Stimulated activated CD8-positive, alpha-beta memory T cell treated with anti-CD3 and anti-CD28 coated beads, Interleukin-2, amount 100 ng/mL, for 1 hour (primary cell): ENCODE results near the gene IGF1R.

Source experiments
- DNase-seq, 2 donors: peaks; one replicate each; pipeline ENCODE4 v3.0.0-alpha.2; 2020; ENCODE audit warnings: low read depth in 2 of 2

Gene IGF1R

DNA sequence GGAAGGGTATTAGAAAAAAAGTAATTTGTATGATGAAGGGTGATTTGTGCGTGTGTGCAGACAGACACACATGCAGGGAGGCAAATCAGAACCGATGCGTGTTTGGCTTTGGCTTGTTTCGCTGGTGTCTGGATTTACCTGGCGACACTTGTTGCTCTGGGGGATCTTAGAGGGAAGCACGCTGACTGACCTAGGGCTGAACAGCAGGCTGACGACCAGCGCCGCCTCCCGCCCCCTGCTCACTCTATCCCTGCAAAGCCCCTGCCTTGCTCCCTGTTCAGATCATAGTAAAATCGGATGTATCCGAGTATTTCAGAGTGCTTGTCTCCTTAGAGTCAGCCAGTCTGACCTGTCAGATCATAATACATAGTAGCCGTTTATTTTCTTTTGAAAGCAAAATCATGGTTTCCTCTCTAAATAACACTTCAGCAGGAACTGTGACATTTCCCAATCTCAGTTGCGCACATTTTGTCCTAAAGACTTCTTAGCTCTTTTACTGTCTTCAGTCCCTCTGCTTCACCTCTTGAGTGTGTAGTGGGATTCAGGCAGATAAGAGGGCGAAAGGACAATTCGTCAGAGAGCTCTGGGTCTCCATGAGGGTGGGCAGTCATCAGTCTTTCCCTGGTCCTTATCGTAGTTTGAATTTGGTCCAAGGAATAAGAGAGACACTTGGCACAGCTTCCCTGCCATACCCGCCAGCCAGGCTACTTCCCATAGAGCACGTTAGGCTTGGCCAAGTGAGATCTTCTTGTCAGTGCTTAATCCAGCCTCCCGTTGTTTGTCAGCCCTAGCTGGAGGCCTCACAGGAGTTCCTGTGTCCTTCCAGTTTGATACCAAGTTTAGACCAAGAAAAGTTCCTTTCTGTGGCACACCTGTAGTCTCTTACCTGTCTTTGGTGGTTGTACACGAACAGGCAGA is 261.9 kb downstream of the IGF1R start:
- no peak for DNase-seq

DNA sequence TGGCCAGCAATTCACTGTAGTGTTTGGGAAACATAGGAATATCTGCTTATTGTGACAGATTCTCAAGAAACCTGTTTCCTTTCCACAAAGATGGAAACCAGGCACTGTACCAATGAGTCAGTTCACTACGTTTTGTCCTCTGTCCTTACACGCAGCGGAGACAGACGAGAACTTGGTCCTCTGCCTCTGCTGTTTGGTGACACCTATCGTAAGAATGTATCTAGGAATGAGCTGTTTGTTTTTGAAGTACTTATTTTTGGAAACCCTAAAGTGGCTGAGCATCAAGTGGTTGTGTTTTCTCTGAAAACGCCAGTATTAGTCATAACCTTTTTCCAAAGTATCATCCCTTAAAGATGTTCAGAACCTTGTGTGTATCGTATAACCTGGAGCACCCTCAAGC is 266.3 kb downstream of the IGF1R start:
- no peak for DNase-seq

DNA sequence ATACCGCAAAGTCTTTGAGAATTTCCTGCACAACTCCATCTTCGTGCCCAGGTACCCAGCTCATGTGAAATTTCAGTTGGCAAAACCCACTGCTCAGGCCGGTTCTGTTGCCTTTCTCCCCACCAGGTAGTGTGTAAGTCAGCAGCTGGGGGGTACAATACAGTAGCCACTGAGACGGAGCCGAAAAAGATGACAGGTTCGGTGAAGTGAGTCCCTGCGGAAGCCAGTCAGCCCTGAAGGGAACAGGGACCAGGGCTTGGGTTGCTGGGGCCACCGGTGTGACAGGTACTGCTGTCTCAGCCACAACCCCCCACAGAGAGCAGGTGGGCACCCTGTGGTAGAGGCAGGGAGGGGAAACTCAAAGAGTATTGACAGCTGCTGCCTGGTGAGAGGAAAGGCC is 268.5 kb downstream of the IGF1R start:
- no peak for DNase-seq

DNA sequence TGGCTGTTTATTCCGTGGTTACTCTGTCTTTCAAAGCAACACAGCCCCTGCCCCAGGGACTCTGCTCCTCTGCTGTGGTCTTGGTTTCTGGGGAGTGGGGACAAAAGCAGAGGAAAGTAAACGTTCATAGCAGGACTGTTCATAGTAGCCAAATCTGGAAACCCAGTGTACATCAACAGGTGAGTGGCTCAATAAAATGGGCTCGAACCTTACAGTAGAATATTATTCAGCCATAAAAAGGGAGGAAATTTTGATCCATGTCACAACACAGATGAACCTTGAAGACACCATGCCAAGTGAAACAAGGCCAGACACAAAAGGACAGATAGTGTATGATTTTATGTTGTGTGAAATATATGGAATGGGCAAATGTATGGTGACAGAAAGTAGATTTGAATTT is 269.1 kb downstream of the IGF1R start:
- DNase-seq, result no peak

- DNase-seq, result no peak
Observed at GRCh38 chr15:98920091-98920880, 271.9 kb downstream of the IGF1R start.

- DNase-seq, result no peak
Observed at GRCh38 chr15:98923171-98923570, 274.8 kb downstream of the IGF1R start.

- no peak for DNase-seq
Observed at GRCh38 chr15:98923579-98923978, 275.2 kb downstream of the IGF1R start.

DNA sequence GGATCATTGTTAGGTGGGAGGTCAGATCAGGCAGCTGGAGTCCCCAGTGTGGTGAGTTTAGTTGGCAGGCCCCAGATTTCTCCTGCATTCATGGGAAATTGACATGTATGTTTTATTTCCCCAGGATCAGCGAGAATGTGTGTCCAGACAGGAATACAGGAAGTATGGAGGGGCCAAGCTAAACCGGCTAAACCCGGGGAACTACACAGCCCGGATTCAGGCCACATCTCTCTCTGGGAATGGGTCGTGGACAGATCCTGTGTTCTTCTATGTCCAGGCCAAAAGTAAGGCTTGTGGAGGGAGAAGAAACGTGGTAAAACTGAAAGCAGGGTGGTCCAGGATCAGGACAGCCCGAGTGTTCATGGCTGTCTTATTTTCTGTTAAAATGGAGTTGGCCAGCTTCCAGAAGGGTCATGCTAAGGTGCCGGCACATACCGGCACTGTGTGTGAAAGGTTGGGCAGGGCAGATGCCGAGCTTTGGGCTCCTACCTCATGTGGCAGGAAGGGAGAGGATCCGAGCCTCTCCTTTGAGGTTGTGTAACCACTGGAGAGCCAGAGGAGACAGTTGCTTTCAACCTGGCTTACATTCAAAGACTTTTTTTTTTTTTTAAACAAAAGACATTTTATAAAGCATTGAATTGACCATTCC is 276.2 kb downstream of the IGF1R start:
- no peak for DNase-seq

- no peak for DNase-seq
Observed at GRCh38 chr15:98926236-98926635, 277.9 kb downstream of the IGF1R start.

DNA sequence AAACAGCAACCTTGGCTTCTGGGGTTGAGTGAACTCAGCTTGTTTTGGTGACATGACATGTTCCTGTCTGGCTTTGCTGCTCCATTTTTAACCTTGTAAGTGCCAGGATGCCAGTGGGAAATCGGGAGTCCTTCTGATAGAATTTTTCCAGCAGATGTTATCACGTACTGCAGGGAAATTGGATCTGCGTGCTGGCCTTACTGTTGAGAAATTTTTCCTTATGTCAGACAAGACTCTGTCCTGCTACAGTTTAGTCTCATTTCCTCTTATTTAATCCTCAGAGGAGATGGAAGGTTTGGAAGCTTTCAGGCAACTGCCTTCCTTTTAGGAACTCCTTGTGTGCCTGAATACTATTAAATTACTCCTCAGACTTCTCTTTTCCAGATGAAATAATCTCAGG is 278.7 kb downstream of the IGF1R start:
- no peak for DNase-seq

GRCh38 chr15:98927996-98928395 is 279.7 kb downstream of the IGF1R start:
- no peak for DNase-seq

DNA sequence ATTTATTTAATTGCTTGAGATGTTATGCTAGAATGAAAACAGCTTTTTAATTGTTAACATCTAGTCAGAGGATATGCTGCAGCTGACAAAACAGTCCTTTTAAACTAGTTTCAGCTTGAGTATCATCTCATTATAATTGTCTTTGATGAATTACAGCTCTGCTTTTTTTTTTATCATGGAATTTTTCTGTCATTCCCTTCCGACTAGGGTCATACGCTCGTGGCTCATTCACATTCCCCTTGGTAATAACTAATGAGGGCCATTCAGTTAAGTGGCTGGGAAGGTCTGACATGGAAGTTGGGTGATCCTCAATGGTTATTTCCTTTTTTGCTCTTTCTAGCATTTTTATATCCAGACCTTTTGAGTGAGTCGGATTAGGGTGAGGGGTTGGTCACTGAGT is 282.2 kb downstream of the IGF1R start:
- no peak for DNase-seq

DNA sequence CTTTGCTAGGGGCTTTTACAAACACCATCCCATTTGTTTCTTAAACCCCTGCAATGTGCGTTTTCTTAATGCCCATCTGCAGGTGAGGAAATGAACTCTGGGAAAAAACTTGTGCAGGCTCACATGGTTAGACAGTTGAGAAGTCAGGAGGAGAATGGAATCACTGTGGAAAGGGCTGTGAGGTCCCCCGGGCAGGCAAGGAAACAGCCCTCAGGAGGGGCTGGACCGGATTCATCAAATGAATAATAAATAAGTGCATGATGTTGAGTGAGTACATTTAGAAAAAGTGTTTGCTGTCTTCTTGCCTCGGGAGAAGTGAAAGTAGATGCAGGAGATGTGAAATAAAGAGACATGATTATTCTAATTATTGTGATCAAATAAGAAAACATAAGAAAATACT is 282.7 kb downstream of the IGF1R start:
- DNase-seq, result no peak

DNA sequence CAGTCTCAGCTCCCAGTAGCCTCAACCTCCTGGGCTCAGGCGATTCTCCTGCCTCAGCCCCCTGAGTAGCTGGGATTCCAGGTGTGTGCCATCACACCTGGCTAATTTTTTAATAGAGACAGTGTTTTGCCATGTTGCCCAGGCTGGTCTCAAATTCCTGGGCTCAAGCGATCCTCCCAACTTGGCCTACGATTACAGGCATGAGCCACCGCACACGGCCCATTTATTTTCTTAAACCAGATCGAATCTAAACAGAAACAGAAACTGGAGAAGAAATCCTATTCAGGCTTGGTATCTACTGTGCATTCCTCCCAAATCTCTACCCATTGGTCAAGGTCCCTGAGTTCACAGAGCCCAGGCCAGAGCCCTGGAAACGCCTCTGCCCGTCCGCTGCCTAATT is 285.1 kb downstream of the IGF1R start:
- DNase-seq, result no peak

DNA sequence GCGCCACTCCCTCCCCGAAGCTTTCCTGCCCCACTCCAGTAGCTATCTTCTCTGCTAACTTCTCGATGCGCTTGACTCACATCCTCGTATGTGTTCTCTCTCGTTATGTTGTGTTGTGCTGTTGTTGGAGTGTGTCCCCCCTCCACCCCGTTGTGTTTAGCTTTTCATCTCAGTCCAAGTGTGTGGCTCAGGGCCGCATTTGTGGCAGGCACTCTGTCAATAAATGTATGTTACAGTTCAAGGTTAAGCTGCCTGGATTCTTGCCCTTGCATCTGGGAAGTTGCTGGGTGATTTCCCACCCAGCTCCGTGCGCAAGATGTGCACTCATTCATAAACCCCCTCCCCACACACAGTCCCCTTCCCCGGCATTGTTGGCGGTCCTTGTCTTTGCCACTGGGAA is 287.4 kb downstream of the IGF1R start:
- no peak for DNase-seq

- no peak for DNase-seq
Observed at GRCh38 chr15:98937413-98938104, 289.2 kb downstream of the IGF1R start.

GRCh38 chr15:98938105-98938417 is 289.7 kb downstream of the IGF1R start:
- DNase-seq, result no peak

DNA sequence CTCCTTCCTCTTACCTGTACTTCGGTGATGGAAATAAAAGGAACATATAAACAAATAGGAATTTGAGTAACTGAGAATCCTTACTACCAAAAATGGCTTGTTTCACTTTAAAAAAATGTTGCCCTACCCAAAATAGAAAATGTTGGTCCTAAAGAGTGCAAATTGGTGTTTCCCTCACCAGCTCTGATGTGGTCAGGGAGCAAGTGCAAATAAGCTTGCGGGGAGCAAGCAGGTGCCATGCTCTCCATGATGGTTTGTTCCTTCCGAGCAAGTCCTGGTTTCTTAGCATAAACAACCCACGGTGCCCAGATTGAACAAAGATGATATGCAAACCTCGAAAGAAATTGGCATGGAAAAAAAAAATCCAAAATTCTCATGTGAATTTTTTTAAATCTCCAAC is 290.5 kb downstream of the IGF1R start:
- DNase-seq, result no peak

- DNase-seq, result no peak
Observed at GRCh38 chr15:98939311-98940080, 291.2 kb downstream of the IGF1R start.

- no peak for DNase-seq
Observed at GRCh38 chr15:98941595-98942255, 293.4 kb downstream of the IGF1R start.

- no peak for DNase-seq
Observed at GRCh38 chr15:98942431-98942830, 294.1 kb downstream of the IGF1R start.
